ENCODE data around the gene LIN28B.
"Not testable (repeated sequence)": the region's sequence is repeated elsewhere in the genome, so short reads cannot be mapped to it uniquely, and the experiment has no call there.

Gene LIN28B

DNA sequence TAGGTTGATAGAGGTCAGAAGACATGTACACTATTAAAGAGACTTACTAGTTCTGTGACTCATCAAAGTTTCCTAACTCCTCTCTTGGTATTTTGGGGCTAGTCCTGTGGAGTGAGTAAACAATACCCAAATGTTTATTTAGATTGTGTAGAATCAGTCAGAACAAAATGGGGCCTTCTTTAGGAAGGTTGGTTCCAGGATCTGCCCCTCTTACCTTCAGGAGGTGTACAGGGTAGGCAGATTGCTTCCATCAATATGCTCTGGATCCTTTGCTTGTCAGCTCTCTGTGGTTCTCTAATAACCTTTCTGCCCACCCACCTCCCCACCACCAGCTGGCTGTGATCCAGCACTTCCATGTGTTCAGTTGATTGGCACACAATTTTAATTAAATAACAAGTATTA is 115.9 kb downstream of the LIN28B start:
- Histone ChIP-seq H3K27me3 (ENCODE audit: insufficient read depth, low read depth) (no peaks in the 10 kb centered on the region), H3K4me2 (no peak overlapping the region), H3K9ac (no peak overlapping the region), H2AFZ (ENCODE audit: low read depth) (no peak overlapping the region), H3K36me3 (ENCODE audit: insufficient read depth) (no peaks in the 10 kb centered on the region), H3K79me2 (ENCODE audit: insufficient read depth, low read depth) (no peaks in the 10 kb centered on the region), H3K27ac (no peak overlapping the region), H3K4me3 (IDR thresholded peaks at IDR 0.05; ENCODE audit: insufficient read depth, low read depth, low read length) (no peak overlapping the region), H3K4me1 (ENCODE audit: low read depth, poor library complexity, severe bottlenecking) (peaks cover 3% of the 10 kb centered on the region), H4K20me1 (ENCODE audit: insufficient read depth) (no peaks in the 10 kb centered on the region)
- no peak for TF ChIP-seq CTCF (conservative IDR thresholded peaks at IDR 0.05; ENCODE audit: low read depth, low read length)

DNA sequence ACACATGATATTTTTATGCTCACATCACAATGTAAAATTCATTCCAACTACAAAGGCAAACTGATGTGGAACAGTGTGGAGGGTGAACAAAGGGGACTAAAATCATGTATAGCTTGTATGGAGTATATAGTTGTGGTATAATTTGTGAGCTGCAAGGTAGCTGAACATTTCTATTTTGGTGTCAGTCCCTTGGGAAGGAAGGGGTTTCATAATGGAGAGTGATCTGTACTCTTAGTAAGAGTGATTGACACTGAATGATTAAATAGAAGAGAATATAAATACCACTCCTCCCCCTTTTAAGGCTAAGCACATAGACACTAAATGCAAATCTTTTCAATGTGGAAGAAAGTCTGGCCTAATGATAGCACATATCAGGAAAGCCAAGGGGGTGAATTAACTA is 118.3 kb downstream of the LIN28B start:
- Histone ChIP-seq H3K4me3 (IDR thresholded peaks at IDR 0.05; ENCODE audit: insufficient read depth, low read depth, low read length) (no peak overlapping the region), H3K4me1 (ENCODE audit: low read depth, poor library complexity, severe bottlenecking) (peaks cover 4% of the 10 kb centered on the region), H3K4me2 (no peak overlapping the region), H3K79me2 (ENCODE audit: insufficient read depth, low read depth) (no peaks in the 10 kb centered on the region), H3K9ac (no peak overlapping the region), H2AFZ (ENCODE audit: low read depth) (no peak overlapping the region), H4K20me1 (ENCODE audit: insufficient read depth) (no peaks in the 10 kb centered on the region), H3K36me3 (ENCODE audit: insufficient read depth) (no peaks in the 10 kb centered on the region), H3K27ac (no peak overlapping the region), H3K27me3 (ENCODE audit: insufficient read depth, low read depth) (no peaks in the 10 kb centered on the region)
- TF ChIP-seq CTCF (conservative IDR thresholded peaks at IDR 0.05; ENCODE audit: low read depth, low read length) = no peak

DNA sequence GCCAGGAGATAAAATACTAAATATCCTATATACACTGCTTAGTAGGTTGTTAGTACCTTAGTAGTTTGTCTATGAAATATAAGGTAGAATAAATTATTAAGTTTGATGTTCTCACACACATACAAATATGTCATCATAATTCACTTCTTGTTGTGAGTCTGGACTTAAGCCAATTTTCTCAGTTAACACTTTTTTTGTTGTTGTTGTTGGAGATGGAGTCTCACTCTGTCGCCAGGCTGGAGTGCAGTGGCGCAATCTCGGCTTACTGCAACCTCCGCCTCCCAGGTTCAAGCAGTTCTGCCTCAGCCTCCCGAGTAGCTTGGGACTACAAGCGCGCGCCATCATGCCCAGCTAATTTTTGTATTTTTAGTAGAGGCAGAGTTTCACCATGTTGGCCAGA is 119.5 kb downstream of the LIN28B start:
- not testable (repeated sequence) for H3K4me3 ChIP-seq (IDR thresholded peaks at IDR 0.05; ENCODE audit: insufficient read depth, low read depth, low read length); H2AFZ ChIP-seq (ENCODE audit: low read depth); H3K36me3 ChIP-seq (ENCODE audit: insufficient read depth); H3K27me3 ChIP-seq (ENCODE audit: insufficient read depth, low read depth); H3K9ac ChIP-seq; H3K4me2 ChIP-seq; H3K27ac ChIP-seq; H3K79me2 ChIP-seq (ENCODE audit: insufficient read depth, low read depth); H3K4me1 ChIP-seq (ENCODE audit: low read depth, poor library complexity, severe bottlenecking); H4K20me1 ChIP-seq (ENCODE audit: insufficient read depth)

DNA sequence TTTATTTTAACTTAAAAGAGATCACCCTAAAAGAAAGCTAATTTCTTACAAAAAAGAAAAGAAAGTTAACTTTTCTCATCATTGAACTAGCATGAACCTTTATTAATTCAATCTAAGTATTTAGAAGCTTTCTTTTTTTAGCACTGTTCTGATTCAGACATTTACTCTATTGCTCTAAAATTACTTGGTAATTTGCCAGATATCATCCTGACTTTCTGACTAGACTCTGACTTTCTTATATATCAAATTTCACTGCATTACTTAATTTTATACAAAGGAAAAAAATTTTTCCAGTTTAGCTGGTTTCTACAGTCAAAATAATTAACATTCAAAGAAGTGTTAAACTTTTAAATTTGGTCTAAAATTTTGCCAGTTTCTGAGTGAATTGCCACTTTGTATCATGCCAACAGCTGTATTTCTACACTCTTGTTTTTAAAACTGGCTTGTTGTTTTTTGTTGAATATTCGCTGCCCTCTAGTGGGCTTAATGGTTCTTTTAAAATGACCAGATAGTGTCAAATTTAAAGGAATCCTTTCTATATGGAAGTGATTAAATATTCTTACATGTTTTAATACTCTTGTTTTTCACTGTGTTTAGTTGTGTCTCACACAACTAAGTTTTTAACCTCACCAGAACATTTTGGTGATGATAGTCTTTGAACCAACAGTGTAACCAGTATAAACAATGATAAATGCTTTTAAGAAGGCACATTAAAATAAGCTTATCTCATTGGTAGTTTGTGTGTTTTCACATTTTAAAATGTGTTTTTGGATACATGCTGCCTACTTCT is 120.9 kb downstream of the LIN28B start:
- Histone ChIP-seq H3K4me3 (IDR thresholded peaks at IDR 0.05; ENCODE audit: insufficient read depth, low read depth, low read length) (no peak overlapping the region), H3K4me2 (no peak overlapping the region), H3K27me3 (ENCODE audit: insufficient read depth, low read depth) (no peaks in the 10 kb centered on the region), H3K9ac (no peak overlapping the region), H2AFZ (ENCODE audit: low read depth) (no peak overlapping the region), H3K36me3 (ENCODE audit: insufficient read depth) (no peaks in the 10 kb centered on the region), H4K20me1 (ENCODE audit: insufficient read depth) (no peaks in the 10 kb centered on the region), H3K4me1 (ENCODE audit: low read depth, poor library complexity, severe bottlenecking) (peaks cover 4% of the 10 kb centered on the region), H3K27ac (no peak overlapping the region), H3K79me2 (ENCODE audit: insufficient read depth, low read depth) (no peaks in the 10 kb centered on the region)
- TF ChIP-seq CTCF (conservative IDR thresholded peaks at IDR 0.05; ENCODE audit: low read depth, low read length) = peak; percentile 59

DNA sequence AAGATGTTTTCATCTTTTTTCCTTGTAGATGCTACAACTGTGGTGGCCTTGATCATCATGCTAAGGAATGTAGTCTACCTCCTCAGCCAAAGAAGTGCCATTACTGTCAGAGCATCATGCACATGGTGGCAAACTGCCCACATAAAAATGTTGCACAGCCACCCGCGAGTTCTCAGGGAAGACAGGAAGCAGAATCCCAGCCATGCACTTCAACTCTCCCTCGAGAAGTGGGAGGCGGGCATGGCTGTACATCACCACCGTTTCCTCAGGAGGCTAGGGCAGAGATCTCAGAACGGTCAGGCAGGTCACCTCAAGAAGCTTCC is 121.4 kb downstream of the LIN28B start:
- H3K27me3 ChIP-seq (ENCODE audit: insufficient read depth, low read depth) = no peaks in the 10 kb centered on the region
- no peaks in the 10 kb centered on the region for H4K20me1 ChIP-seq (ENCODE audit: insufficient read depth)
- peaks cover 4% of the 10 kb centered on the region for H3K4me1 ChIP-seq (ENCODE audit: low read depth, poor library complexity, severe bottlenecking)
- H3K36me3 ChIP-seq (ENCODE audit: insufficient read depth) = no peaks in the 10 kb centered on the region
- no peak overlapping the region for H2AFZ ChIP-seq (ENCODE audit: low read depth)
- TF ChIP-seq CTCF (conservative IDR thresholded peaks at IDR 0.05; ENCODE audit: low read depth, low read length) = no peak
- H3K4me2 ChIP-seq = no peak overlapping the region
- H3K27ac ChIP-seq = no peak overlapping the region
- no peak overlapping the region for H3K4me3 ChIP-seq (IDR thresholded peaks at IDR 0.05; ENCODE audit: insufficient read depth, low read depth, low read length)
- no peak overlapping the region for H3K9ac ChIP-seq
- H3K79me2 ChIP-seq (ENCODE audit: insufficient read depth, low read depth) = no peaks in the 10 kb centered on the region

Data from KMS-11 (cell line).